ENCODE measurements around the gene ZSWIM7.
"Not testable (repeated sequence)": the region's sequence is repeated elsewhere in the genome, so short reads cannot be mapped to it uniquely, and the experiment has no call there.

The ZSWIM7 gene

GRCh38 chr17:15998031-15998562, 1.4 kb downstream of the ZSWIM7 start:
- DNase-seq, result no peak

- no peak for DNase-seq
Measured at GRCh38 chr17:15996322-15996721, 3.2 kb downstream of the ZSWIM7 start.

GRCh38 chr17:15981646-15982580, 17.6 kb downstream of the ZSWIM7 start:
- DNase-seq, result no peak

- no peak for DNase-seq
Measured at GRCh38 chr17:15981208-15981607, 18.3 kb downstream of the ZSWIM7 start.

DNA sequence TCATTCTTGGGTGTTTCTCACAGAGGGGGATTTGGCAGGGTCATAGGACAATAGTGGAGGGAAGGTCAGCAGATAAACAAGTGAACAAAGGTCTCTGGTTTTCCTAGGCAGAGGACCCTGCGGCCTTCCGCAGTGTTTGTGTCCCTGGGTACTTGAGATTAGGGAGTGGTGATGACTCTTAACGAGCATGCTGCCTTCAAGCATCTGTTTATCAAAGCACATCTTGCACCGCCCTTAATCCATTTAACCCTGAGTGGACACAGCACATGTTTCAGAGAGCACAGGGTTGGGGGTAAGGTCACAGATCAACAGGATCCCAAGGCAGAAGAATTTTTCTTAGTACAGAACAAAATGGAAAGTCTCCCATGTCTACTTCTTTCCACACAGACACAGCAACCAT, 20.5 kb downstream of the ZSWIM7 start:
- DNase-seq, result not testable (repeated sequence)

DNA sequence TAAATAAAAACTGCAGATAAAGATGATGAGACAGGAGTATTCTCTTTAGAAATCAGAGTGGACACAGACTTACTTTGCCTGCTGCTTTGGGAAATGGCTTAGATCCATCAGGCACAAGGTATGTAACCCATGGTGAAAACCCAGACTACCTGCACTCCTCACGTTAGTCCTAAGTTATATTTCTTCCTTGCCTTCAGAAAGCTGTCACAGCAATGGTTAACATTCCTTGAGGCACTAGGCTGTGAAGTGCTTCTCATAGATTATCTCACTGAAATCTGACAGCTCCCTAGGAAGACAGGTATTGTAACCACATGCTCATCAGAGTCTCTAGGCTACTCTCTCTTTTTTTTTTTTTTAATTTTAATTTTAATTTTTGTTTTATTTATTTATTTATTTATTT, 20.9 kb downstream of the ZSWIM7 start:
- DNase-seq, result no peak

DNA sequence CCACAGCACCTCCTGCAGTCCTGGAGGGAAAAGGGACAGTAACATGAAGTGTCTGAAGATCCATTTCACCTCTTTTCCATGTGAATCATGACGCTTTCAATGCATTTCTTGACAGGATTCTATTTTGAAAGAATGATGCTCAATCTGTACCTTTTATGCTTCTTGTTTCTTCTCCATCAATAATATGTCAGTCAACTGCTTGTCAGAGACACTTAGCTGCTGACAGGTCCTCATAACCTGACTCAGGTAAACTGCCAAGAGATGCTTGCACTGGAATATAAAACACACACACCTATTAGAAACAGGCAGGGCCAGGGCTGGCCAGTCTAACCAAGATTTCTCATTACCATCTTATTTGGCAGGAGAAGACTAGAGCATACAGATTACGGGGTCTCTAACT, 21.6 kb downstream of the ZSWIM7 start:
- no peak for DNase-seq

GRCh38 chr17:15973834-15974233, 25.7 kb downstream of the ZSWIM7 start:
- no peak for DNase-seq

- DNase-seq, result no peak
Measured at GRCh38 chr17:15973016-15973415, 26.5 kb downstream of the ZSWIM7 start.

GRCh38 chr17:15972497-15972951, 27.0 kb downstream of the ZSWIM7 start:
- DNase-seq, result no peak

- DNase-seq, result no peak
Measured at GRCh38 chr17:15971882-15972281, 27.6 kb downstream of the ZSWIM7 start.

GRCh38 chr17:15971098-15971678, 28.3 kb downstream of the ZSWIM7 start:
- no peak for DNase-seq

- no peak for DNase-seq
Measured at GRCh38 chr17:15970500-15970899, 29.0 kb downstream of the ZSWIM7 start.

DNA sequence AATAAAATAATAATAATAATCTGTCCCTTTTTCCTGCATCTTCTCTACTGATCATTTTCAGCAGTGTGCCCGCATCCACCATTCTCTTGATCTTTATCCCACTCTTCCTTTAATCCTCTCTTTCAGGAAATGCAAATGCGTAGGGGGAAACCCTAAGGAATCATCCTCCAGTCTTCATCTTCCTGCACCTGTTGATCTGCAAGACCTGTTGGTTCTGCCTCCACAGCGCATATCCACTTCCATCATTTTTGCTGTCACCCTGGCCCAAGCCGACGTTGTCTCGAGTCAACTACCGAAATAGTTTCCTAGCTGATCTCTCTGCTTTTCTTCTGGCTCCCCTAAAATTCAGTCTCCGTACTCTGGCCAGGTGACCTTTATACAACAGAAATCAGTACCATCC, 30.0 kb downstream of the ZSWIM7 start:
- no peak for DNase-seq

- DNase-seq, result no peak
Measured at GRCh38 chr17:15967706-15968399, 31.7 kb downstream of the ZSWIM7 start.

DNA sequence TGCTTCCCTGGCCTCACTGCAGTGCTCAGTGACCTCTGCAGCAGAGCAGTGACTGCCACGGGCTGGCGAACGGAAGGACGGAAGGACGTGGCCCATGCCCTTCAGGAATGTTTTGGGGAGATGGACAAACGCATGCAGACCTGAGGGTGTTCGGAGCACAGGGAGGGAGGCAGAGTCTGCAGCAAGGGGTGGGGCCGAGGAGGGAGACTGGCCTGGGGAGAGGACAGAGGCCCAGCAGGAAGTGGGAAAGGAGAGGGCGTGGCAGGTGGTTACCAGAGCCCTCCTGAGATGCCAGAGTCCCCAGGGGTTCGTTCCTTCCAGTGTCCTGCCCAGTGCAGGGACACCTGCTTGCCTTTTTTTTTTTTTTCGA, 32.6 kb downstream of the ZSWIM7 start:
- peak; percentile 56 for DNase-seq

DNA sequence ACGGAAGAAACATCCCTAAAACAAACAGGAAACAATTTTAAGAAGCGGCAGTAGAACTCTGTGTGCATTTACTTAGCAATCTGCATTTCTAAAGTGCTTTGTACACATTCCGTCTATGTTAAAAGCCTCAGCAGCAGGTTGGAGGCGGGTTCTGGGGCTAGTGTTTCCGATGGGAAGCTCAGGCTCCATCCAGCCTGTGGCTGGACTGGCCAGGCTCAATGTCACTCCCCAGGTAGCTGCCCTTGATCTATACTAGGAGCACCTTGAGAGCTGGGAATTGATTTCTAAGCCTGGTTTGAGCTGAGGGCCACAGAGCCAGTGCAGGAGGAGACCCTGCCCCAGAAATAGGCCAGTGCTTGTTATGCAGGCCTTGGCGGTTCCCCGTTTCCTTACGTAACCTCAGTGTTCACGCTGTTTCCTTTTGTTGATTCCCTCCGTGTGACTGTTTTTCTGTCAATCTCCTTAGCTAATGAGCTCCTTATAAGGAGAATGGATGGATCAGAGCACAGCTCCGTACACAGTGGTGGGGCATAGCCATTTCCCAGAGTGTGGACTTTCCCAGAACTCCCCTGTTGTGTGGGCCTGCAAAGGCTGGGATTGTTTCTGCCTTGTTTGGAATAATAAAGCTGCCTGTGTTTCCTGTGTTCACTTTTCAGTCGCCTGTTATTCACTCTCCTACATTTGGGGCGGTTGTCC, 33.2 kb downstream of the ZSWIM7 start:
- DNase-seq, result peak; percentile 80

GRCh38 chr17:15965528-15965927, 34.0 kb downstream of the ZSWIM7 start:
- DNase-seq, result peak; percentile 7

DNA sequence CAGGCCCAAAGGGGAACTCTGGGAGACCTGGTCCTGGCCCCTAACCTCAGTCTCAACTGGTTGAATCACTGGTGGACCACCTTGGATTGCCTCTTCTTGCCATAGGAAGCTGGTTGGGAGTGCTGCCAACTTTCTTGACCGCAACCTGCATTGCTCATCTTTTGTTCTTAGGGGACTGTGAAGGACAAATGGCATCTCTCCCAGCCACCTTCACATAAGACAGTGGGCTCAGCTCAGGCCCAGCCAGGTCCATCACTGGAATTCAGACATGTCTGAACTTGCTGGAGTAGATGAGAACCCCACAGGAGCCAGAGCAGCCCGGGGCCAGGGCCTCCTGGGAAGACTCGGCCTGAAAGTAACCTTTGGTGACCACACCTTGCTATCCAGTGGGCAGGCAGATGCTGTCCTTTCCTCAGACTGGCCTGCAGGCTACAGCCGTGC, 35.8 kb downstream of the ZSWIM7 start:
- peak; percentile 20 for DNase-seq

DNA sequence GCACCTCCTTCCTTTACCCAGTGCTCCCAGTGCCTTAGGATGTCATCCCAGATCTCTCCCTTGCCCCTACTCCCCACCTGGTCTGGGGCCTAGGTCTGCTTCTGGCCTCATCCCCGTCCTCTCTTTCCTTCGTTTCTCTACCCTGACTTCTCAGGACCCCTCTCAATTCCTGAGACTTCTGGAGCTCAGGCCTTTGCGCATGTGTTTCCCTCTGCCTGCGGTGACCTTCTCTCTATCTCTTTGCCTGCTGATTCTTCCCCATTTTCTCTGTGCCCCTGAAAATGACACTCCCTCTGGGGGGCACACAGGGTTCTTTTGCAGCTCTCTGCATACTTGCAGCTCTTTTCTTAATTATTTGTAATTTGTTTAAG, 41.0 kb downstream of the ZSWIM7 start:
- DNase-seq, result no peak

- no peak for DNase-seq
Measured at GRCh38 chr17:15957608-15958307, 41.7 kb downstream of the ZSWIM7 start.

DNA sequence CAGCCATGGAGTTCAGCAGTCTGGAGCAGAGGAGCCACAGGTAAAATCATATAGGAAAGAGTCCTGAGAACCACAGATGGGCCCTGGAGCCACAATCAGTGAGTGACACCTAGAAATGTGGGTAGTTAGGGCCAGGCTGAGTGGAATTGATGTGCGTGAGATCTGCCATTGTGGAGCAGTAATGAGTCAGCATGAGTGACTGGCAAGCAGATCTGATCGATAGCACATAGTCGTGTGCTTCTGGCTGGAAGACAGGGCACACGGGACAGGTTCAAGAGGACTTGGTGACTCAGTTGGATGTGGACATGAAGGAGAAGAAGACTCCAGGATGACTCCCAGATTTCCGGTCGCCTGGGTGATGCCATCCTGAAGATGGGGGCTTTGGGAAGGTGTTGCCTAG, 42.3 kb downstream of the ZSWIM7 start:
- DNase-seq, result no peak

All from NCI-H146 (cell line).